Sigmoid colon (tissue), 7 donors: ENCODE results near the gene MCU. TPM values are rescaled to one million over a fixed set of nuclear protein-coding genes. Genes with fewer than 3 reads are reported as not detected.

Source experiments
- DNase-seq: peaks from one replicate; pipeline ENCODE4 v3.0.0-alpha.2; 2019
- H3K27ac ChIP-seq, 4 donors: fragments of 200-600 bp; sonication (generic); one replicate each; pipeline ENCODE4 v1.5.1; 2016 to 2019; ENCODE audit warnings: mild to moderate bottlenecking in 1 of 4
- H3K27me3 ChIP-seq, 3 donors: fragments of 200-600 bp; sonication (generic); one replicate each; pipeline ENCODE4 v1.5.1; 2019; ENCODE audit warnings: mild to moderate bottlenecking in 1 of 3
- H3K36me3 ChIP-seq, 4 donors: fragments of 200-600 bp; sonication (generic); one replicate each; pipeline ENCODE4 v1.5.1; 2016 to 2019
- H3K4me1 ChIP-seq, 4 donors: fragments of 200-600 bp; sonication (generic); one replicate each; pipeline ENCODE4 v1.5.1; 2017 to 2019
- H3K4me3 ChIP-seq, 4 donors: fragments of 200-600 bp; sonication (generic); one replicate each; pipeline ENCODE4 v1.5.1; 2017 to 2019; ENCODE audit warnings: mild to moderate bottlenecking in 2 of 4, moderate library complexity in 1 of 4
- H3K9me3 ChIP-seq, 4 donors: fragments of 200-600 bp in 3 of 4; sonication (generic) in 3 of 4; one replicate each; pipeline versions ENCODE4 v1.5.1 to v1.6.1; 2013 to 2019
- EP300 ChIP-seq, 4 donors: sonication (generic); formaldehyde crosslinking; IDR thresholded peaks; one replicate each; pipeline ENCODE4 v1.6.1; 2017; ENCODE audit warnings: antibody characterized with exemption in 4 of 4
- POLR2A ChIP-seq, 2 donors: fragments of 450-650 bp; IDR thresholded peaks; one replicate each; pipeline ENCODE4 v1.6.1; 2016; ENCODE audit warnings: antibody characterized with exemption in 2 of 2, mild to moderate bottlenecking in 2 of 2, moderate library complexity in 2 of 2
- POLR2AphosphoS5 ChIP-seq, 4 donors: sonication (generic); formaldehyde crosslinking; IDR thresholded peaks; one replicate each; pipeline ENCODE4 v1.6.1; 2017; ENCODE audit warnings: antibody characterized with exemption in 4 of 4
- WGBS, 2 donors: extraction: QIAGEN DNeasy Blood & Tissue Kit; methylation state at CpG; one replicate each; pipeline ENCODE4 v1.1.7; 2013; 5-methylcytosine and 5-hydroxymethylcytosine counted together
- intact Hi-C: fragments of 100-400 bp; cut with DNase I; formaldehyde crosslinking; loops from one replicate; pipeline ENCODE4 v1.15.1; 2023
- polyA plus RNA-seq, 3 donors: library from polyadenylated mRNA; stranded (reverse); fragments of 200-250 nt; gene quantifications; one replicate each; pipeline ENCODE4 v1.2.3, GENCODE V29; 2013
- total RNA-seq, 4 donors: library from RNA; depleted of rRNA; stranded (reverse); fragments of >200 nt; gene quantifications; one replicate each; pipeline ENCODE4 v1.1.0, GENCODE V29; 2016
- TF ChIP-seq, protein P1 (sequence below), 4 experiments: fragments of 450-650 bp in 3 of 4; fragments of 200-600 bp in 1 of 4; IDR thresholded peaks; one replicate each; pipeline ENCODE4 v1.5.1; 2016 to 2019; ENCODE audit warnings: antibody characterized with exemption in 4 of 4, mild to moderate bottlenecking in 3 of 4, moderate library complexity in 2 of 4
- donor health status: healthy with polysubstance abuse.
- donor health status: Bipolar disorder and iron deficiency.
- donor health status: healthy.

The MCU gene
- total and polyA plus RNA-seq, 7 donors = 14.7 to 75.6 (median 19.4) TPM

DNA sequence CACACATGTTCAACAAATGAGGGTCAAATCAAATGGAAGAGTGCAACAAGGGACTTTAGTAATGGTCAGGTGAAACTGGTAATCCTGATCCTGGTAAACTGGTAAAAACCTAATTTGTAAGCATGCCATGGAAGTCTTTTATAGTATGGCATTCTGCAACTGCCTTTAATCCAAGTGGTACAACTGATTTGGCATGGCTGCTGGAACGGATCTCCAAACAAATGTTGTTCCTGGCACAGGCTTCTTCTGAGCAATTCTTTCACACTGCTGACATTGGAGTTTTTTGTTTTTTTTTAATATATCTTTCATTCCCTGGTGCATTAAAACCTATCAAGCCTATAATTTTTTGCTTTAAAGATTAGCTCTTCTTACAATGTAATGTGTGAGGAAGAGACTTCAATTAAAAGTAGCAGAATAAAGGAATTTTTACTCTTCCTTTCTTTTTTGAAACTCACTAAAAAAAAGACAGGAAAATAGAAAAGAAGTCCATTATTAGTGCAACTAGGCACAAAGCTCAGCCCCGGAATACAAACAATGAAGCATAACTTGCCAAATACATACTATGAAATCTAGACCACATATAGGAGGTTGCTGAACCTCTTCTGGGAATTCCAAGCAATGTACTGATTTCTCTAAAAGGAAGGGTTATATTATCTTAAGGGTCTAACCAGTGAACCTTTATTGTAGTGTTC, 122.3 kb downstream of the MCU start:
- WGBS, 2 donors = 62 to 68% methylated on average over 2 of the region's 2 CpGs
- DNase-seq = no peak
- peaks cover 0 to 13% (median 5%) of the 10 kb centered on the region in 4 donors for H3K4me1 ChIP-seq
- no peaks in the 10 kb centered on the region for H3K9me3 ChIP-seq
- no peaks in the 10 kb centered on the region for H3K27me3 ChIP-seq
- H3K36me3 ChIP-seq = no peaks in the 10 kb centered on the region
- intact Hi-C loops = no loop called here
- H3K4me3 ChIP-seq = no peak overlapping the region
- no peak overlapping the region for H3K27ac ChIP-seq
- TF ChIP-seq, protein P1, sequence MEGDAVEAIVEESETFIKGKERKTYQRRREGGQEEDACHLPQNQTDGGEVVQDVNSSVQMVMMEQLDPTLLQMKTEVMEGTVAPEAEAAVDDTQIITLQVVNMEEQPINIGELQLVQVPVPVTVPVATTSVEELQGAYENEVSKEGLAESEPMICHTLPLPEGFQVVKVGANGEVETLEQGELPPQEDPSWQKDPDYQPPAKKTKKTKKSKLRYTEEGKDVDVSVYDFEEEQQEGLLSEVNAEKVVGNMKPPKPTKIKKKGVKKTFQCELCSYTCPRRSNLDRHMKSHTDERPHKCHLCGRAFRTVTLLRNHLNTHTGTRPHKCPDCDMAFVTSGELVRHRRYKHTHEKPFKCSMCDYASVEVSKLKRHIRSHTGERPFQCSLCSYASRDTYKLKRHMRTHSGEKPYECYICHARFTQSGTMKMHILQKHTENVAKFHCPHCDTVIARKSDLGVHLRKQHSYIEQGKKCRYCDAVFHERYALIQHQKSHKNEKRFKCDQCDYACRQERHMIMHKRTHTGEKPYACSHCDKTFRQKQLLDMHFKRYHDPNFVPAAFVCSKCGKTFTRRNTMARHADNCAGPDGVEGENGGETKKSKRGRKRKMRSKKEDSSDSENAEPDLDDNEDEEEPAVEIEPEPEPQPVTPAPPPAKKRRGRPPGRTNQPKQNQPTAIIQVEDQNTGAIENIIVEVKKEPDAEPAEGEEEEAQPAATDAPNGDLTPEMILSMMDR (IDR thresholded peaks at IDR 0.05) = no peak
- TF ChIP-seq POLR2AphosphoS5 (IDR thresholded peaks at IDR 0.05) (no peak), EP300 (IDR thresholded peaks at IDR 0.05) (no peak), POLR2A (IDR thresholded peaks at IDR 0.05) (no peak)

DNA sequence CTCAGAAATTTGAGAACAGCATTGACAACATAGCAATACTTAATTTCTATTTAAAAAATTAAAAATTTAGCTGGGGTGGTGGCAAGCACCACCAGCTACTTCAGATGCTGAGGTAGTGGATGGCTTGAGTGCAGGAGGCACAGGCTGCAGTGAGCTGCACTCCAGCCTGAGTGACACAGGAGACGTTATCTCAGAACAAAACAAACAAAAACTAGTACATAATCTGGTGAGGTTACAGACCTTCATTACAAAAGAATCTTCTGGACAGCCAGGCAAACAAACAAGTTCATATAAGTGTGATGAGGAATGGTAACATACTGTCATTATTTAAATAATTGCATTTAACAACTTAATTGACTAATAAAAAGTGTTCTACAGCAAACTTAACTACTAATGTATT, 124.6 kb downstream of the MCU start:
- WGBS, 2 donors = 32 to 73% methylated on average over 1 of the region's 1 CpG
- no peaks in the 10 kb centered on the region for H3K9me3 ChIP-seq
- H3K27me3 ChIP-seq = no peaks in the 10 kb centered on the region
- TF ChIP-seq EP300 (IDR thresholded peaks at IDR 0.05) (no peak), POLR2AphosphoS5 (IDR thresholded peaks at IDR 0.05) (no peak), POLR2A (IDR thresholded peaks at IDR 0.05) (no peak)
- TF ChIP-seq, protein P1 (IDR thresholded peaks at IDR 0.05) = no peak
- no peak overlapping the region for H3K4me3 ChIP-seq
- intact Hi-C loops = no loop called here
- no peaks in the 10 kb centered on the region for H3K36me3 ChIP-seq
- H3K4me1 ChIP-seq = peaks cover 0 to 13% (median 5%) of the 10 kb centered on the region in 4 donors
- no peak for DNase-seq
- no peak overlapping the region for H3K27ac ChIP-seq

DNA sequence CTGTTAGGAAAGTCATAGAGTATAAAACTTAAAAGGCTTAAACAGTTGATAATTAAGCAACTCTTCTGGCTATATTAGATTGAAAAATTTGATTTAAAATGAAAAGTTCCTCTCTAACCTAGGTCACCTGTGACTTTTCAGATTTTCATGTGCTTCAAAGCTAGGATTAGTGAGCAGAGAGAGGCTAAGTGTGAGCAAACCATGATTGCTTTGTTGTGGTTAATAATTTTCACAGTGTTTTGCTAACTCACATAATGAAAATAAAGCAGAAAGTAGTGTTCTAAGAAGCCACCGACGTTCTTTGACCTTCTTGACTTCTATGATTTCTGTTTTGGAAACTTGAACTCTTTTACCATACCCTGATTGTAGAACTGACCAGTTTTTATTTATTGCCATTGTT, 126.1 kb downstream of the MCU start:
- WGBS, 2 donors = 18 to 63% methylated on average over 2 of the region's 2 CpGs
- Histone ChIP-seq H3K27ac (no peak overlapping the region), H3K9me3 (no peaks in the 10 kb centered on the region), H3K36me3 (no peaks in the 10 kb centered on the region), H3K4me1 (peaks cover 0 to 5% (median under 1%) of the 10 kb centered on the region in 4 donors), H3K27me3 (no peaks in the 10 kb centered on the region), H3K4me3 (no peak overlapping the region)
- TF ChIP-seq POLR2AphosphoS5 (IDR thresholded peaks at IDR 0.05) = no peak
- TF ChIP-seq, protein P1 (IDR thresholded peaks at IDR 0.05) = no peak
- TF ChIP-seq EP300 (IDR thresholded peaks at IDR 0.05) = no peak
- TF ChIP-seq POLR2A (IDR thresholded peaks at IDR 0.05) = no peak
- intact Hi-C loops = no loop called here
- no peak for DNase-seq

DNA sequence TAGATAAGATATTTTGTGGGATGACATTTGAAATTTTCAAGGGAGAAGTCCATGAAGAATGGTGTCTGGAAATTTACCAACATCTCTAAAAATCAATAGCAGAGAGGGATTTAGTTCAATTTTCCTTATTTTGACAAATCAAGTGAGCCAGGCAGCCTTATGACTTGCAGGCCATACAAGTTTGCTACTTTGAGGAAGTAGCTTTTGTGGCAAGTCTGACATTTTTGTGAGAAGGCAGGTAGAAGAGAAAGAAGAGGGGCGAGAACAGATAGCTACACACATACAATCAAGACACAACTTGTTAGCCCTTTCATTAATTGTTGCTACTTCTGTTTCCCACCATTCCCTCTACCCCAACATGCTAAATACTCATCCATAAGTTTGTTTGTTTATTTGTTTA, 127.1 kb downstream of the MCU start:
- H3K27ac ChIP-seq = no peak overlapping the region
- no peaks in the 10 kb centered on the region for H3K9me3 ChIP-seq
- WGBS, 2 donors = 91 to 98% methylated on average over 1 of the region's 1 CpG
- no peaks in the 10 kb centered on the region for H3K36me3 ChIP-seq
- no peaks in the 10 kb centered on the region for H3K27me3 ChIP-seq
- intact Hi-C loops = no loop called here
- DNase-seq = no peak
- TF ChIP-seq EP300 (IDR thresholded peaks at IDR 0.05) = no peak
- TF ChIP-seq POLR2AphosphoS5 (IDR thresholded peaks at IDR 0.05) = no peak
- TF ChIP-seq POLR2A (IDR thresholded peaks at IDR 0.05) = no peak
- TF ChIP-seq, protein P1 (IDR thresholded peaks at IDR 0.05) = no peak
- peaks cover 0 to 3% (median 0%) of the 10 kb centered on the region in 4 donors for H3K4me1 ChIP-seq
- H3K4me3 ChIP-seq = no peak overlapping the region

DNA sequence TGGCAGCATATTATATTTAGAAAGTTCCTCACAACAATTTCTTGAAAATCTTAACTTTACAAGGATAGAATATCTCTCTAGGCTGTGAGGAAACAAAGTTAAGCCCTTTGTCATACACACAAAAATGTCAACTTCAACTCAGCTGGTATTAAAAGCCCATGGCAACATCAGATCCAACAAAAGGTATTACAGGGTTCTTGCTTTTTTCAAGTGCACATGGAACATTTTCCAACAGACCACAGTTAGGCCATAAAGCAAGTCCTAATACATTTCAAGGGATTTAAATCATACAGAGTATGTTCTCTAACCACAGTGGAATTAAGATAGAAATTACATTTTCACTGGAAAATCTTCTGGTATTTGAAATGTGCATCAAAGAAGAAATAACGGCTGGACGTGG, 129.7 kb downstream of the MCU start:
- intact Hi-C loops = no loop called here
- no peak for DNase-seq
- H3K27me3 ChIP-seq = no peaks in the 10 kb centered on the region
- no peaks in the 10 kb centered on the region for H3K36me3 ChIP-seq
- H3K4me1 ChIP-seq = no peaks in the 10 kb centered on the region
- TF ChIP-seq EP300 (IDR thresholded peaks at IDR 0.05) = no peak
- no peak for TF ChIP-seq POLR2AphosphoS5 (IDR thresholded peaks at IDR 0.05)
- TF ChIP-seq, protein P1 (IDR thresholded peaks at IDR 0.05) = no peak
- TF ChIP-seq POLR2A (IDR thresholded peaks at IDR 0.05) = no peak
- no peak overlapping the region for H3K27ac ChIP-seq
- no peaks in the 10 kb centered on the region for H3K9me3 ChIP-seq
- WGBS, 2 donors = 98 to 99% methylated on average over 2 of the region's 2 CpGs
- no peak overlapping the region for H3K4me3 ChIP-seq
